Measurements from ENCODE around the gene PCNA. TPM values are rescaled to one million over a fixed set of nuclear protein-coding genes. Genes with fewer than 3 reads are reported as not detected.
A peak's percentile ranks its signal among the peaks of the same experiment; 100 is the strongest.

PCNA gene
- total and polyA plus RNA-seq, 9 of the 15 experiments (the other 6 are each of a cell fraction or from before 2014, with no cell fraction given): 213 to 390 (median 291) TPM

- TF ChIP-seq RBM14 (IDR thresholded peaks at IDR 0.05; ENCODE audit: borderline replicate concordance, insufficient read depth, low read depth, low read length): 0 out of 2 replicates have a peak, but pooled peaks have one; percentile 26
- TF ChIP-seq ETV6 (IDR thresholded peaks at IDR 0.05; ENCODE audit: borderline replicate concordance in 1 of 2, low read depth in 2 of 2, low read length in 1 of 2): no peak
- 0 out of 2 replicates have a peak, but pooled peaks have one; percentile 97 for TF ChIP-seq ETV6 (CRISPR knock-in tag; IDR thresholded peaks at IDR 0.05; ENCODE audit: borderline replicate concordance)
- TF ChIP-seq STAG1 (CRISPR knock-in tag; IDR thresholded peaks at IDR 0.05; ENCODE audit: borderline replicate concordance): peak; percentile 72
- TF ChIP-seq ATF6 (CRISPR knock-in tag; IDR thresholded peaks at IDR 0.05): peak; percentile 100
- no peak for TF ChIP-seq ARNT (IDR thresholded peaks at IDR 0.05)
- no peak for TF ChIP-seq SNIP1 (IDR thresholded peaks at IDR 0.05; ENCODE audit: low read depth)
- no peak for TF ChIP-seq ZNF445 (CRISPR knock-in tag; IDR thresholded peaks at IDR 0.05; ENCODE audit: low read depth)
- TF ChIP-seq NR2F6 (CRISPR knock-in tag; IDR thresholded peaks at IDR 0.05): no peak
- no peak; the same call in 1 of the 2 replicates for TF ChIP-seq NBN (IDR thresholded peaks at IDR 0.05; ENCODE audit: low read depth)
- peak; percentile 91 for TF ChIP-seq ZFX (CRISPR knock-in tag; IDR thresholded peaks at IDR 0.05)
- TF ChIP-seq MLLT1 (IDR thresholded peaks at IDR 0.05): 0 out of 4 replicates have a peak, but pooled peaks have one; percentile 28 to 30
- TF ChIP-seq CTCFL (IDR thresholded peaks at IDR 0.05; ENCODE audit: borderline replicate concordance, insufficient read depth, low read depth, low read length, poor library complexity, severe bottlenecking): no peak
- peak; percentile 58; the same call in 1 of the 2 replicates for TF ChIP-seq CBFB (CRISPR knock-in tag; IDR thresholded peaks at IDR 0.05)
- TF ChIP-seq ZNF609 (CRISPR knock-in tag; IDR thresholded peaks at IDR 0.05; ENCODE audit: borderline replicate concordance): peak; percentile 92
- peak; percentile 81 for TF ChIP-seq CXXC5 (CRISPR knock-in tag; IDR thresholded peaks at IDR 0.05)
Observed at GRCh38 chr20:5119435-5120184, at the start of gene PCNA (continued).

Measured in K562 (cell line).